Muscle layer of duodenum (tissue), 2 donors: Measurements from ENCODE around the gene ITPR2.

Source experiments
- H3K27ac ChIP-seq: one replicate; pipeline ENCODE4 v1.7.0; 2013; ENCODE audit warnings: mild to moderate bottlenecking, low read length
- H3K27me3 ChIP-seq: one replicate; pipeline ENCODE4 v1.7.0; 2013; ENCODE audit warnings: low read depth, mild to moderate bottlenecking, control low read depth, low read length
- H3K36me3 ChIP-seq, 2 donors: one replicate each; pipeline ENCODE4 v1.7.0; 2013; ENCODE audit warnings: low read length in 2 of 2, control low read depth in 1 of 2, mild to moderate bottlenecking in 1 of 2; ENCODE audit not compliant: insufficient read depth in 2 of 2, control insufficient read depth in 1 of 2
- H3K4me1 ChIP-seq, 2 donors: one replicate each; pipeline ENCODE4 v1.7.0; 2013; ENCODE audit warnings: low read length in 2 of 2, mild to moderate bottlenecking in 2 of 2, control low read depth in 1 of 2, moderate library complexity in 1 of 2; ENCODE audit not compliant: insufficient read depth in 2 of 2, control insufficient read depth in 1 of 2
- H3K4me3 ChIP-seq, 2 donors: one replicate each; pipeline ENCODE4 v1.7.0; 2013; ENCODE audit warnings: low read length in 2 of 2, low read depth in 1 of 2, mild to moderate bottlenecking in 1 of 2
- H3K9me3 ChIP-seq, 2 donors: one replicate each; pipeline ENCODE4 v1.7.0; 2013; ENCODE audit warnings: low read length in 2 of 2, control low read depth in 1 of 2, mild to moderate bottlenecking in 1 of 2; ENCODE audit not compliant: control insufficient read depth in 1 of 2
- donor health status: healthy.

The ITPR2 gene

DNA sequence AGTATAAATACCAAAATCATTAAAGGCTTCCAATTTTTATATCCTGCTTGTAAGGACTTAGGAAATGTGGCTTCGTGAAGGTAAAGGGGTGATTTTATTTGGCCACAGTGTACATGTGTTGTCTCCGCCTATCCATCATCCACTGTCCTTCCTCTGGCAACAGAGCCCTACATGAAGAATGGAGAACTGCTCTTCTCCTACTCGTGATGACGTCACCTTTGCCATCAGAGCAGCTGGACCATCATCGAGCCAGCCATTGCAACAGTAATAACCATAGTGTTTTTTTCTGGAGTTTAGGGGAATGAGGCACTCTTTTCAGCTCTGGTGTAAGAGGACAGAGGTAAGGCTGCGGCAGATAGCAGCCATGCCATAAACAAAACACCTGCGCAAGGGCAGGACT is 19.2 kb downstream of the ITPR2 start:
- no peaks in the 10 kb centered on the region for H3K27me3 ChIP-seq
- no peak overlapping the region for H3K27ac ChIP-seq
- H3K36me3 ChIP-seq: no peaks in the 10 kb centered on the region
- H3K4me3 ChIP-seq: no peak overlapping the region
- H3K4me1 ChIP-seq: peaks cover 5 to 10% of the 10 kb centered on the region in 2 donors
- no peaks in the 10 kb centered on the region for H3K9me3 ChIP-seq

DNA sequence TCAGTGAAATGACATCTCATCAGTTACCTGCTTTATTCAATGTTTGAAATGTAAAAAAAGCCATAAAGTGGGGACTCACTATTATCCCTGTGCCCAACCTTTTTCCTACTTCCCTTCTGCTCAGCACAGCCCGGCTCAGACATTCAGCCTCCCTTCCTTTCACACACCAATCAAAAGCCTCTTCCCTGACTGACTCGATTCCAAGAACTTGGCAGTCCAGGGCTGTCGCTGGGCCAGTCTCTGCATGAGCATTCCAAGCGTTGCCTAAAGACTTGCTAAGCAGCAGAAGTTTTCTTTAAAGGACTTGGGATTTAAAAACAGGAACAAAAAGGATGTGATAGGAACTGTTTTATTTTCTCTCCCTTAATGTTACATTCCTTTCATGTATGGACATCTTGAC is 22.7 kb downstream of the ITPR2 start:
- no peaks in the 10 kb centered on the region for H3K9me3 ChIP-seq
- no peaks in the 10 kb centered on the region for H3K4me1 ChIP-seq
- peak overlapping the region; percentile 64 for H3K27ac ChIP-seq
- no peaks in the 10 kb centered on the region for H3K27me3 ChIP-seq
- H3K36me3 ChIP-seq: no peaks in the 10 kb centered on the region
- peak overlapping the region; percentile 0 to 2 for H3K4me3 ChIP-seq

DNA sequence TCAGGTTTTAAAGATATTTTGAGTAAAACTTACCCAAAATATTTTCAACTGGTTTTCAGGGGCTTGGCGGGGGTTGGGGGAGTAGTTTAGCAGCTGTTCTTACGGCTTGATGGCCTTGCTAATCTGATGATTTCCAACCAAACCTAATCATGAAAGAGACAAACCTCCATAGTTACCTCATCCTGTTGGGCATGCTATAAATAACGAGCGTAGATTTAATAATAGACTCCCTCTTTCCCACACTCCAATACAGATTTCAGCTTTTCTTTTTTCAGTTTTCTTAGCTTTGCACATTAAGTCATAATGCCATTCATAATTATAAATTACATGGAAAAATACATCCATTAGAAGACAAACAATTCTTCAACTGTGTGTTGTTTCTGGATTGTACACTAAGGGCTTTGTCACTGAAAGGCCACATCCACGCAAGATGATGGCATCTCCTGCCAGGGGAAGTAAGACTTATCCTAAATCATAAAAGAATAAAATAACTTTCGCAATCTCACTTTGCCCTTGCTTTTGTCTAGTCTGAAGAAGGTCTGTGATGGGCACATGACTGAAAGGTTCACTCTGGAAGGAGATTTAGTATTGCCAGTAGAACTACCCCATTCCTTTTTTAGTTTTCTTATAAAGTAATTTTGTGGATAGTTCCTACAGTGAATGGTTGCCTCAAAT is 23.2 kb downstream of the ITPR2 start:
- no peaks in the 10 kb centered on the region for H3K4me1 ChIP-seq
- H3K27me3 ChIP-seq: no peaks in the 10 kb centered on the region
- H3K9me3 ChIP-seq: no peaks in the 10 kb centered on the region
- H3K4me3 ChIP-seq: peak overlapping the region in 1 of 2 donors; percentile 0
- H3K27ac ChIP-seq: peak overlapping the region; percentile 64
- no peaks in the 10 kb centered on the region for H3K36me3 ChIP-seq

- H3K4me1 ChIP-seq: no peaks in the 10 kb centered on the region
- H3K9me3 ChIP-seq: no peaks in the 10 kb centered on the region
- H3K27me3 ChIP-seq: no peaks in the 10 kb centered on the region
- no peak overlapping the region for H3K27ac ChIP-seq
- no peak overlapping the region for H3K4me3 ChIP-seq
- H3K36me3 ChIP-seq: no peaks in the 10 kb centered on the region
Measured at GRCh38 chr12:26808766-26809476, 24.1 kb downstream of the ITPR2 start.

DNA sequence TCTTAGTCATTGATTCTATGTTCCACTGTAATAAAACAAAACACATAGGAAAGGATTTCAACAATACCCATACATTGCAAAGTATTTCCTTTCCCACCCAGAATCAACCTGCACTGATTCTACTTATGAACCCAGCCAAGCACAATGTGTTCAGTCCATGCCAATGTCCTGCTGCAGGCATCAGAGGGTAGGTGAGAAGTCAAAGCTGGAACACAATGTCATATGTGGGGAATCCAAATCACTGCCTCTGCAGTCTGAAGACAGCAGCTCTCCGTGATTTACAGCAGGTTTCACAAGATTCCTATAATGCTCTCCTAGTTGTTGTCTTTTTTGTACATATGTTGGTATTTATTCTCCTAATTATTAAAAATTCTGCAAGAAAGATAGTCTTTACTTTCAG is 25.7 kb downstream of the ITPR2 start:
- Histone ChIP-seq H3K36me3 (no peaks in the 10 kb centered on the region), H3K4me3 (no peak overlapping the region), H3K27ac (no peak overlapping the region), H3K9me3 (no peaks in the 10 kb centered on the region), H3K4me1 (peaks cover 0 to 6% of the 10 kb centered on the region in 2 donors), H3K27me3 (no peaks in the 10 kb centered on the region)

DNA sequence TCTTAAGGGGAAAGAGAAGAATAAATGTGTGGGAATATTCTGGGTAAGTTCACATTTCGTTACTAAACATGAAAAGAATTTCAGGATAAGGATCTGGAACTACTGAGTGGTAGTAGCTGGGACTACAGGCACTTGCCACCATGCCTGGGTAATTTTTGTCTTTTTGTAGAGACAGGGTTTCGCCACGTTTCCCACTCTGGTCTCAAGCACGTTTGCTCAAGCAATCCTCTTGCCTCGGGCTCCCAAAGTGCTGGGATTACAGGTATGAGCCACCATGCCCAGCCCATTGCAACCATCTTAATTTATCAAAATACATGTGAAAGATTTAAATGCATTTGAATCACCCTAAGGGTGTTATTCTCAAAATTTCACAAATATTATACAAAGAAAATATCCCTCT is 26.4 kb downstream of the ITPR2 start:
- Histone ChIP-seq H3K36me3 (no peaks in the 10 kb centered on the region), H3K27ac (no peak overlapping the region), H3K27me3 (no peaks in the 10 kb centered on the region), H3K9me3 (no peaks in the 10 kb centered on the region), H3K4me1 (peaks cover 0 to 6% of the 10 kb centered on the region in 2 donors), H3K4me3 (no peak overlapping the region)

GRCh38 chr12:26805401-26805971 is 27.5 kb downstream of the ITPR2 start:
- H3K36me3 ChIP-seq: no peaks in the 10 kb centered on the region
- no peak overlapping the region for H3K27ac ChIP-seq
- H3K4me3 ChIP-seq: no peak overlapping the region
- no peaks in the 10 kb centered on the region for H3K27me3 ChIP-seq
- H3K4me1 ChIP-seq: peaks cover 0 to 6% of the 10 kb centered on the region in 2 donors
- H3K9me3 ChIP-seq: no peaks in the 10 kb centered on the region

- no peak overlapping the region for H3K4me3 ChIP-seq
- H3K36me3 ChIP-seq: no peaks in the 10 kb centered on the region
- H3K9me3 ChIP-seq: no peaks in the 10 kb centered on the region
- no peaks in the 10 kb centered on the region for H3K27me3 ChIP-seq
- peaks cover 0 to 8% of the 10 kb centered on the region in 2 donors for H3K4me1 ChIP-seq
- no peak overlapping the region for H3K27ac ChIP-seq
Measured at GRCh38 chr12:26803552-26803951, 29.4 kb downstream of the ITPR2 start.

- Histone ChIP-seq H3K4me3 (no peak overlapping the region), H3K4me1 (peaks cover 0 to 11% of the 10 kb centered on the region in 2 donors)
Measured at GRCh38 chr12:26801486-26801885, 31.5 kb downstream of the ITPR2 start.

GRCh38 chr12:26800858-26801257 is 32.1 kb downstream of the ITPR2 start:
- Histone ChIP-seq H3K9me3 (no peaks in the 10 kb centered on the region), H3K4me3 (no peak overlapping the region), H3K27me3 (no peaks in the 10 kb centered on the region), H3K36me3 (no peaks in the 10 kb centered on the region), H3K27ac (no peak overlapping the region), H3K4me1 (peaks cover 0 to 11% of the 10 kb centered on the region in 2 donors)

More at GRCh38 chr12:26801486-26801885, 31.5 kb downstream of the ITPR2 start:
- H3K27me3 ChIP-seq: no peaks in the 10 kb centered on the region
- no peaks in the 10 kb centered on the region for H3K36me3 ChIP-seq
- no peaks in the 10 kb centered on the region for H3K9me3 ChIP-seq
- H3K27ac ChIP-seq: no peak overlapping the region

GRCh38 chr12:26800347-26800746 is 32.6 kb downstream of the ITPR2 start:
- Histone ChIP-seq H3K27ac (no peak overlapping the region), H3K36me3 (no peaks in the 10 kb centered on the region), H3K4me1 (peaks cover 0 to 11% of the 10 kb centered on the region in 2 donors), H3K9me3 (no peaks in the 10 kb centered on the region), H3K4me3 (no peak overlapping the region), H3K27me3 (no peaks in the 10 kb centered on the region)
